OCI-M1 (cell line): ENCODE measurements around the gene PLCB3.
A peak's percentile ranks its signal among the peaks of the same experiment; 100 is the strongest.

Source experiments
- DNase-seq: peaks from one replicate; lab custom pipeline; 2025; lab: John Stamatoyannopoulos, UW

Gene PLCB3

GRCh38 chr11:64222651-64223000, 28.7 kb upstream of the PLCB3 start:
- no peak for DNase-seq

GRCh38 chr11:64223001-64223651, 28.2 kb upstream of the PLCB3 start:
- DNase-seq = no peak

- no peak for DNase-seq
These were observed 27.0 kb upstream of the PLCB3 start for GRCh38 chr11:64224151-64224890.

- DNase-seq = no peak
These were observed 26.3 kb upstream of the PLCB3 start for GRCh38 chr11:64224891-64225607.

GRCh38 chr11:64225608-64226506, 25.5 kb upstream of the PLCB3 start, which contains the start of the genes NUDT22 and TRPT1:
Gene NUDT22, plus strand, starts transcription at chr11:64226274. Its CDS starts 379 bp downstream, at chr11:64226653.
Gene TRPT1, minus strand, starts transcription at chr11:64226186. Its CDS starts 326 bp downstream, at chr11:64225860.
- DNase-seq = peak; percentile 93

GRCh38 chr11:64226507-64227051, 24.8 kb upstream of the PLCB3 start:
- peak; percentile 61 for DNase-seq

- no peak for DNase-seq
These were observed 23.8 kb upstream of the PLCB3 start for GRCh38 chr11:64227405-64227956.

- DNase-seq = no peak
These were observed 22.1 kb upstream of the PLCB3 start for GRCh38 chr11:64229090-64229743.

- DNase-seq = no peak
These were observed 21.6 kb upstream of the PLCB3 start for GRCh38 chr11:64229744-64230170.

- DNase-seq = peak; percentile 97
These were observed 21.0 kb upstream of the PLCB3 start, which contains the start of gene DNAJC4 for GRCh38 chr11:64230171-64230984. Gene DNAJC4, plus strand, starts transcription at chr11:64230548. Its CDS starts 307 bp downstream, at chr11:64230855.

- peak; percentile 70 for DNase-seq
These were observed 20.4 kb upstream of the PLCB3 start for GRCh38 chr11:64230985-64231365.

GRCh38 chr11:64231546-64231945, 19.8 kb upstream of the PLCB3 start:
- DNase-seq = no peak

GRCh38 chr11:64232182-64232966, 19.0 kb upstream of the PLCB3 start:
- DNase-seq = no peak

- DNase-seq = no peak
These were observed 18.4 kb upstream of the PLCB3 start for GRCh38 chr11:64232967-64233315.

GRCh38 chr11:64233913-64234586, 17.3 kb upstream of the PLCB3 start, which contains the start of gene VEGFB:
Gene VEGFB, plus strand, starts transcription at chr11:64234584. Its CDS starts 250 bp downstream, at chr11:64234834.
- peak; percentile 56 for DNase-seq

GRCh38 chr11:64234647-64235379, 16.5 kb upstream of the PLCB3 start:
- peak; percentile 53 for DNase-seq

- no peak for DNase-seq
These were observed 15.7 kb upstream of the PLCB3 start for GRCh38 chr11:64235437-64236161.
